Measurements from ENCODE around the gene TESK1.

DNA sequence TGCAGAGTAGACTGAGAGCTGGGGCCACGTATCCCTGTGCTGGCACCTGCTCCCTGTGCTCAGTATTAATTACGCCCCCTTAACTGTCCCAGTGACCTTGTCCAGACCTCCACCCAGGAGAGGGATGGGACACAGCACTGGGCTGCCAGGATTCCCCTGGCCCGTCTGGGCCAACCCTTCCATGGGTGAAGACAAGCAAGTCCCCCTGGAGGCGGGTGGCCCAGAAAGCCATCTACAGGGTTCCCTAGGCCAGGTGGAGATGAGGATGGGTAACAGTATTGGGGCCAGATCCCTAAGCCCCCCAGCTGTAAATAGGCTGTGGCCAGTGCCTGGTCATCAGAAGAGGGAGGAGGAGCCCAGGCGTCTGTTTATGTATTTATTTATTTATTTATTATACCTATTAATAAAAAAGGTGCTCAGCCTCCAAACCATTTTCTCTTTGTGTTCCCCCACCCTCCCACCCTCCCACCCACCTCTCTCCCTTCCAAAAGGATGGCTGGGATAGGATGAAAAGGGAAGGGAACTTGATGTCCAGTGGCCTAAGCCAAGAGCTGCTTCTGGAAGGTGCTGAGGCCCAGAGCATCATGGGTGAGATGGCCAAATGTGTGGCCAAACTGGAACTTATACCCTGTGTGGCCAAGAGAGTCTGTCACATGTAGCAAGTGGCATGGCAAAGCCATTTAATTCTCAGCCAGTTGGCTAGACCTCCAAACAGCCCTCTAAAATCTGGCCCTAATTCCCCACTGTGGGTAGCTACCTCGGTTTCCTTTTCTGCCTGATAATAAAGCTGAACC, 43.4 kb upstream of the TESK1 start:
- TF ChIP-seq YY1 (IDR thresholded peaks at IDR 0.05; ENCODE audit: insufficient read depth, insufficient read length) (no peak), ZNF274 (IDR thresholded peaks at IDR 0.05; ENCODE audit: low read depth, low read length) (no peak), SUZ12 (IDR thresholded peaks at IDR 0.05; ENCODE audit: extremely low read depth, insufficient read depth, insufficient read length) (no peak)
